GM20000 (cell line): ENCODE results near the gene ADM2.

Source experiments
- DNase-seq: peaks from one replicate; pipeline ENCODE4 v3.0.0; 2012; ENCODE audit warnings: low spot score
- CTCF ChIP-seq: IDR thresholded peaks from 2 replicates; pipeline ENCODE4 v1.5.1; 2012; ENCODE audit warnings: mild to moderate bottlenecking, control low read depth; ENCODE audit errors: extremely low read depth, missing control alignments

Gene ADM2

GRCh38 chr22:50437511-50438304, 43.6 kb upstream of the ADM2 start:
- no peak for DNase-seq
- no peak for TF ChIP-seq CTCF

- no peak for DNase-seq
- no peak for TF ChIP-seq CTCF
Measured at GRCh38 chr22:50438305-50439275, 42.8 kb upstream of the ADM2 start.

GRCh38 chr22:50439314-50439870, 42.0 kb upstream of the ADM2 start:
- TF ChIP-seq CTCF, result no peak
- peak; percentile 37 for DNase-seq

- DNase-seq, result no peak
- TF ChIP-seq CTCF, result no peak
Measured at GRCh38 chr22:50439871-50440331, 41.4 kb upstream of the ADM2 start.

GRCh38 chr22:50440544-50441249, 40.6 kb upstream of the ADM2 start:
- no peak for TF ChIP-seq CTCF
- no peak for DNase-seq

- no peak for TF ChIP-seq CTCF
- no peak for DNase-seq
Measured at GRCh38 chr22:50441428-50441993, 39.8 kb upstream of the ADM2 start.
